HG02623 (cell line): ENCODE measurements around the gene LSM8.
"Not testable (repeated sequence)": the region's sequence is repeated elsewhere in the genome, so short reads cannot be mapped to it uniquely, and the experiment has no call there.

ENCODE experiments used
- ATAC-seq: cut with Tn5 transposase; IDR thresholded peaks from one replicate; pipeline ENCODE4 v1.9.1; 2021; ENCODE audit warnings: moderate library complexity; ENCODE audit not compliant: unreplicated experiment

Gene LSM8

DNA sequence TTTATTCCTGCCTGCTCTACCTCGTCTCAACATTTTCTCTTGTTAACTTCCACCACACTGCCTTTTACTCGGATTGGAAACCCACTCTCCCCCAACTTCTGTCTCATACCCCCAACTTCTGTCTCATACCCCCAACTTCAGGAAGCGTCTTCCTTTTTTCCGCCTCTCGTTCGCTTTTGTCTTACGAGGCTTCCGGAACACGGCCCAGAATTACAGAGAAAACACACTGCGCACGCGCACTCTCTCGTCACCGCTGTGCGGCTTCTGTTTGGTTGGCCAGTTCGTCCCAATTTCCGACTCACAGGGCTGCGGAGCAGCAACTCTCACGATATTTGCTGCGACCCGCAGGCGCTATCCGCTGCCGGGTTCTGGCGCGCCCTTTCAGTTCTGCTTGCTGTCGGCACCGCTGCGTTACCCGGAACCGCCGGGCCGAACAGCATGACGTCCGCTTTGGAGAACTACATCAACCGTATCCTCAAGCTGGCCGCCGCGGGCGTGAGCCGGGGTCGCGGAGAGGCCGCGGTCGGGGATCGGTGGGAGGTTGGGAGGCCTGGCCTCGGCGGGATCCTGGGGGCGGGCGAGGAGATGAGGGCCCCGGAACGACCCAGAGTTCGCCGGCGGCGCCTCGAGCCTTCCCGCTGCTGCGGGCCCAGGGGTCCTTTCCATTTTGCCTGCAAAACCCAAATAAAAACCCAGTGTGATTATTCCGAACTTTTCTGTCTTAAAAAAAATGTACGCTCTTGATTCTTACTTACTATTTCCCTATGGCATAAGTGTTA, at the start of gene LSM8:
Gene LSM8 (plus strand): TSS at position 379 of the 779 bp plus-strand sequence. CDS start 60 bp downstream, at position 439.
- peak; percentile 98 for ATAC-seq

GRCh38 chr7:118134420-118134819, 49.5 kb upstream of the LSM8 start:
- not testable (repeated sequence) for ATAC-seq

- no peak for ATAC-seq
Measured at GRCh38 chr7:118140468-118140867, 43.5 kb upstream of the LSM8 start.

GRCh38 chr7:118142012-118142411, 42.0 kb upstream of the LSM8 start:
- ATAC-seq: no peak

DNA sequence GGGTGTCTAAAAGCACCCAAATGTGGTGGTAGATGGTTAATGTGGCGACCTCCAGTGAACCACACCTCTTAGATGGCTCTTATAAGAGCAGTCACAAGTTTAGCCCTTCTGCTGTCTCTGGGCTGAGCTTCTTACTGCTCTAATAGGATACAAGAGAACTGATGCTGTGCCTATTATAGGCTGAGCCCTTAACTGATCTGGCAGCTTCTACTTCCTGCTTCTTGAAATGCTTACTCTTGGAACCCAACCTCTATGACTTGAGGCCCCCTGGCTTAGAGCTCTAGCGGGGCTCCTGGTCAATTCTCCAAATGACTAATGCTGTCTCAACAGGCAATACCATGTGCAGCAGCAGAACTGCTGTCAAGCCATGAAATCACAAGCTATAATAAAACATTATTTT, 35.0 kb upstream of the LSM8 start:
- no peak for ATAC-seq

DNA sequence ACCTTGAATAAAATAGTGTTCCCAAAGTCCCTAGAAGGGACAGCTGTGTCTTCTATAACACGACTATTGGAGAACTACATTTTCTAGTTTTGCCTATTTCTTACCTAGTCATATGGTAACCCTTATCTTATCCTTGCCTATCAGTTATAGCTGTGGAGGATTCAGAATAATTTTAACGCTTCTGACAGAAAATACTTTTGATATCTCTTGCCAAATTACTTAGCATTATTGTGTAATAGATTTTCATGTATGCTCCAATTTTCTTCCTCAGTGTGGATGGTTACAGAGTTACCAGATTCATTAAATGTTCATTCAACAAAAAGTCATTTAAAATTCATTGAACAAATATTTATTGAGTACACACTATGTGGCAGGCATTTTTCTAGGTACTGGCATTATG, 34.6 kb upstream of the LSM8 start:
- ATAC-seq: no peak

DNA sequence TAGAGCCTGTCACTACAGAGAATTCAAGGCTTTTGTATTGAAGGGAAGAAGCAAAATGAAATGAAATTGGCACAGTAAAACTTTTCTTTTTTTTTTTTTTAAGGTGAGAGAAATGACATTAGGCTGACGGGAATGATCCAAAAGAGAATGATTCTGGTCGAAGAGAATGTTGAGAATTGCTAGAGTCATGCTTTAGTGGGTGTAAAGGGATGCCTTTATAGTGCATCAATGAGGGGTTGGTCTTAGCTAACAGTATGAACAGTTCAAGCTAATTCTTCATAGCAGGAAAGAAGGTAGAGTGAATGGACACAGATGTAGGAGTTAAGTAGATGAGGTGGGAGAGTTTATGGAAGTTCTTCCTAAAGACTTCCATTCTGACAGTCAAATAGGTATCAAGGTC, 32.3 kb upstream of the LSM8 start:
- no peak for ATAC-seq

DNA sequence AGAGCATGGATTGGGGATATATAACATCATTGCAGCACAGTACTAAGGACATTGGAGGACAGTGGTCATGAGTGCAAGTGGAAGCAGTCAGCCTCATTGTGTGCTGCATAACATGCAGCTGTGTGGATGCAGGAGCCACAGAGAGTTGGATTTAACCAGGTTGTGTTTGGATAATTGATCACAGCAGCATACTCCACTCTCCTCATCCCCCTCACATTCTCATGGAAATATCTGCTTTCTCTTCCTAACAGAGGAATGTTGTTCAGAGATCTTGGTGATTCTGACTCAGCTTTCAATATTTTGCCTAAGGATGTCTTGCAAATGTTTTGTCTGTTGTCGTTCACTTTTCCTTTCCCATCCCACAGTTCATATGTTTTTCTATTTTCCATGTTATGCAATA, 31.8 kb upstream of the LSM8 start:
- ATAC-seq: no peak

DNA sequence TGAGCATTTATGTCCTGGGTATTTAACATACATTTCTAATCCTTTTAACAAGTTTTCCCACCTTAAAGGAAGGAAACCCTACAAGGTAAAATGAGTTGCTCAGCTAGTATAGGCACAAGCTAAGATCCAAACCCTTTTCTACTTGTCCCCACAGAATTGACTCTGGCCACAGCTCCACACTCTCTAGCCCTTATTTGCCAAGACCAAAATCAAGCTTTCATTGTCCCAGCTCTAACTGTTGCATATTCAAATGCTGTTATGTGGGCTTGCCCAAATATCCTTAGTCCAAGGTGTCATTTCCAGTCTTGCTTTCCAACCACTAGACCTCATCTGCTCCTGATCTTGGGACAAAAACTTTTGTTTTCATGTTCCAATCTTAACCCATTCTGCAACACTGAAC, 31.3 kb upstream of the LSM8 start:
- no peak for ATAC-seq

GRCh38 chr7:118153551-118154177, 30.3 kb upstream of the LSM8 start:
- no peak for ATAC-seq

GRCh38 chr7:118158766-118159165, 25.2 kb upstream of the LSM8 start:
- no peak for ATAC-seq

DNA sequence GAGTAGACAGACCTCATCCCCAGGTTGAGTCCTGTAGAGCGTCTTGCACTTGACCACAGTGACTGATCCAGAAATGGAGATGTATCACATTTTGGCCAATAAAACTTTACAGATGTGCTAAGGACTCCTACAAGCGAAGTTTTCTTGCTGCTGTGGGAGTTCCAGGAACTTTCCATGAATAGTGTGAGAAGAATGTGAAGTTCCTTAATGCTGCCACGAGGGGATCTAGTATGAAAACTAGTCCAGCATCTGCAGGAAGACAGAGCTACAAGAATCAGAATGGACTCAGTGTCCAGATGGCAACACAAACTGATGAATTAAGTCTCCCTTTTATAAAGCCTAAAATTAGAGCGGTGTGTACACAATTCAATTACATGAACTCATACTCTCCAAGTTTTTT, 14.8 kb upstream of the LSM8 start:
- no peak for ATAC-seq

GRCh38 chr7:118175740-118176139, 8.2 kb upstream of the LSM8 start:
- no peak for ATAC-seq

DNA sequence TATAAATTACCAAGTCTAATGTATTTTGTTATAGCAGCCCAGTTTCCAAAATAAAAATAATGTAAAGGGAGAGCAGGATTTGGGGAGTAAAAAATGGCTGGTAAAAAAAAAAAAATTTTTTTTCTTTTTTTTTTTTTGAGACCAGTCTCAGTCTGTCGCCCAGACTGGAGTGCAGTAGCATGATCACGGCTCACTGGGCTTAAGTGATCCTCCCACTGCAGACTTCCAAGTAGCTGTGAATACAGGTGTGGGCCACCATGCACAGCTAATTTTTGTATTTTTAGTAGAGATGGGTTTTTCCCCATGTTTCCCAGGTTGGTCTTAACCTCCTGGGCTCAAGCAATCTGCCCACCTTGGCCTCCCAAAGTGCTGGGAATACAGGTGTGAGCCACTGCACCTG, 4.8 kb upstream of the LSM8 start:
- ATAC-seq: no peak

GRCh38 chr7:118182593-118183427, 1.2 kb upstream of the LSM8 start:
- no peak for ATAC-seq

- ATAC-seq: peak; percentile 0
Measured at GRCh38 chr7:118183428-118183785, 557 bp upstream of the LSM8 start.

GRCh38 chr7:118184565-118184940, 589 bp downstream of the LSM8 start:
- ATAC-seq: no peak

DNA sequence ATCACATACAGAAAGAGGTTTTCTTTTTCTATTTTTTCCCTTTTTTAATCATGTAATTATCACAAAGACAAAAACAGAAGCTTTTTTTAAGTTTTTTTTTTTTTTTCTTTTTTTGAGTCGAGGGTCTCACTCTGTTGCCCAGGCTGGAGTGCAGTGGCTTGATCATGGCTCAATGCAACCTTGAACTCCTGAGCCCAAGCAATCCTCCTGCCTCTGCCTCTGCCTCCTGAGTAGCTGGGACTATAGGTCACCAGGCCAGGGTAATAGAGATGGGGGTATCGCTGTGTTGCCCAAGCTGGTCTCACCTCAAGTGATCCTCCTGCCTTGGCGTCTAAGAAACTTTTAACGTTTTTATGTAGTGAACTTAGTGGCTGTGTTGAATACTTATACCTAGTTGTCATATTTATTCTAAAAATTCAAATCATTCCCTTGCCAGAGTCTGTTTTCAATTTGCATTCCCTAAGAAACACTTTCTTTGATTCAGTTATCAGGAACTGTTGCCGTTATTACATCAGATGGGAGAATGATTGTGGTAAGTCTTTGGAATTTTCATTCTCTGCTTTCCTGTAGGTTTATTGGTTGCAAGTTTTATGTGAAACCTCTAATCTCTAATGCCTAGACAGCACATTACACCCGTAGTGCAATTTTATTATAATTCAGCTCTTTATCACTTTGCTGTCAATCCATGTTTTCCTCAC, 1.3 kb downstream of the LSM8 start:
- ATAC-seq: no peak

GRCh38 chr7:118186501-118186900, 2.5 kb downstream of the LSM8 start:
- ATAC-seq: no peak

DNA sequence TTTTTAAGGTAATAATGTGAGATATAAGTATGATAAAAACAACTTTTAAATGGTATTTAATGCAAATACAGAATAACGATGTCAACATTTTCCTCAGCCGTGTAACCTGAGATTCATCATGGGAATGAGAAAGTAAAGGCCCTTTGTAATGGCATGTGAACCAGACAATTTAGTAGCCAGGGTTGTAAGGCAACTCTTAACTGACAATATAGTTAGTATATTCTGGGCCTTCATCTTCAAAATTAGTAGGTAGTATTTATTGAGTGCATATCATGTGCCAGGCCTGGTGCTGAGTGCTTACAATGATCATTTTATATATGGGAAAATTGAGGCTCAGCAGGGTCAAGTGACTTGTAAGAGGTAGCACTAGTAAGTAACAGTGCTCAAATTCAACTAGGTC, 10.6 kb downstream of the LSM8 start:
- ATAC-seq: no peak

GRCh38 chr7:118195837-118196474, 12.0 kb downstream of the LSM8 start:
- peak; percentile 67 for ATAC-seq
